IPS DF 6.9 (cell line): ENCODE measurements around the gene SERINC4.
"Not testable (repeated sequence)": the region's sequence is repeated elsewhere in the genome, so short reads cannot be mapped to it uniquely, and the experiment has no call there.

Experiments
- DNase-seq: peaks from one replicate; pipeline ENCODE4 v3.0.0-alpha.2; 2013; ENCODE audit warnings: low read depth, low spot score
- H3K27ac ChIP-seq: one replicate; pipeline ENCODE4 v1.5.1; 2013; ENCODE audit warnings: low read length, control low read depth
- H3K27me3 ChIP-seq: 2 replicates; pipeline ENCODE4 v1.6.1; 2013; ENCODE audit warnings: mild to moderate bottlenecking, low read length; ENCODE audit not compliant: control insufficient read depth, insufficient read depth
- H3K36me3 ChIP-seq: 2 replicates; pipeline ENCODE4 v1.6.1; 2013; ENCODE audit warnings: low read length; ENCODE audit not compliant: control insufficient read depth, insufficient read depth
- H3K4me1 ChIP-seq: 2 replicates; pipeline ENCODE4 v1.6.1; 2013; ENCODE audit warnings: low read length; ENCODE audit not compliant: control insufficient read depth, insufficient read depth
- H3K4me3 ChIP-seq: 2 replicates; pipeline ENCODE4 v1.5.1; 2013; ENCODE audit warnings: mild to moderate bottlenecking, low read length
- H3K9me3 ChIP-seq: 2 replicates; pipeline ENCODE4 v1.6.1; 2013; ENCODE audit warnings: low read length, inconsistent platforms; ENCODE audit not compliant: control insufficient read depth, insufficient read depth
- WGBS: extraction: QIAGEN DNeasy Blood & Tissue Kit; methylation state at CpG from one replicate; pipeline ENCODE4 v1.1.7; 2013; ENCODE audit warnings: mixed read lengths, missing lambda C conversion rate; ENCODE audit not compliant: insufficient read length, insufficient coverage; 5-methylcytosine and 5-hydroxymethylcytosine counted together

Gene SERINC4

GRCh38 chr15:43799945-43800285, at the start of gene SERINC4:
Gene SERINC4 (minus strand): TSS chr15:43800220. CDS start chr15:43799986, 234 bp downstream.
- Histone ChIP-seq H3K4me3 (peak within 1 kb of the TSS; percentile 56), H3K4me1 (peaks cover 10% of the 10 kb centered on the region; the same call in 1 of the 2 replicates), H3K27me3 (no peaks in the 10 kb centered on the region), H3K27ac (no peak within 1 kb of the TSS), H3K36me3 (peaks cover 17% of the 10 kb centered on the region; the same call in 1 of the 2 replicates), H3K9me3 (no peaks in the 10 kb centered on the region)
- no peak for DNase-seq
- no CpG with 5 or more reads among the region's 8 CpGs for WGBS

DNA sequence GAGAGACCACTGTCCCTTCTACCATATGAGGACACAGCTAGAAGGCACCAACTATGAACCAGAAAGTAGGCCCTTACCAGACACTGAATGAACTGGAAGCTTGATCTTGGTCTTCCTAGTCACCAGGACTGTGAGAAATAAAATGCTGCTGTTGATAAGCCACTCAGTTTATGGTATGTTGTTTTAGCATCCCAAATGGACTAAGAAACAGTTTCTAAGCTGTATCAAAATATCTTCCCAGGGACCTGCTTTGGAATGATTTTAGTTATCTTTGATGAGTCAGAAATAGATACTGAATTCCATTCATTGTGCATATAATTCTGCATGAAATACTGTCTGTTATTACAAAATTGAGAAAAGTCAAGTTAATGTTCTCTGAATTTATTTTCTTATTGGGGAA, 45.4 kb upstream of the SERINC4 start:
- no peaks in the 10 kb centered on the region; the same call in 1 of the 2 replicates for H3K36me3 ChIP-seq
- no peaks in the 10 kb centered on the region for H3K27me3 ChIP-seq
- H3K27ac ChIP-seq, result no peak overlapping the region
- no peaks in the 10 kb centered on the region; the same call in 1 of the 2 replicates for H3K4me1 ChIP-seq
- DNase-seq, result no peak
- no peaks in the 10 kb centered on the region for H3K9me3 ChIP-seq
- H3K4me3 ChIP-seq, result no peak overlapping the region

- WGBS, result no CpG with 5 or more reads among the region's 6 CpGs
- not testable (repeated sequence) for H3K27ac ChIP-seq, H3K4me3 ChIP-seq, DNase-seq, H3K4me1 ChIP-seq, H3K9me3 ChIP-seq, H3K36me3 ChIP-seq, H3K27me3 ChIP-seq
Measured at GRCh38 chr15:43832485-43832884, 32.5 kb upstream of the SERINC4 start.

GRCh38 chr15:43831519-43832052, 31.6 kb upstream of the SERINC4 start:
- H3K27me3 ChIP-seq, DNase-seq, H3K4me3 ChIP-seq, H3K9me3 ChIP-seq, H3K36me3 ChIP-seq, H3K4me1 ChIP-seq, H3K27ac ChIP-seq: not testable (repeated sequence)
- WGBS, result no CpG with 5 or more reads among the region's 14 CpGs

- not testable (repeated sequence) for H3K27me3 ChIP-seq, DNase-seq, H3K27ac ChIP-seq, H3K9me3 ChIP-seq, H3K4me3 ChIP-seq, H3K36me3 ChIP-seq, H3K4me1 ChIP-seq
- no CpG with 5 or more reads among the region's 9 CpGs for WGBS
Measured at GRCh38 chr15:43830691-43831275, 30.8 kb upstream of the SERINC4 start.

DNA sequence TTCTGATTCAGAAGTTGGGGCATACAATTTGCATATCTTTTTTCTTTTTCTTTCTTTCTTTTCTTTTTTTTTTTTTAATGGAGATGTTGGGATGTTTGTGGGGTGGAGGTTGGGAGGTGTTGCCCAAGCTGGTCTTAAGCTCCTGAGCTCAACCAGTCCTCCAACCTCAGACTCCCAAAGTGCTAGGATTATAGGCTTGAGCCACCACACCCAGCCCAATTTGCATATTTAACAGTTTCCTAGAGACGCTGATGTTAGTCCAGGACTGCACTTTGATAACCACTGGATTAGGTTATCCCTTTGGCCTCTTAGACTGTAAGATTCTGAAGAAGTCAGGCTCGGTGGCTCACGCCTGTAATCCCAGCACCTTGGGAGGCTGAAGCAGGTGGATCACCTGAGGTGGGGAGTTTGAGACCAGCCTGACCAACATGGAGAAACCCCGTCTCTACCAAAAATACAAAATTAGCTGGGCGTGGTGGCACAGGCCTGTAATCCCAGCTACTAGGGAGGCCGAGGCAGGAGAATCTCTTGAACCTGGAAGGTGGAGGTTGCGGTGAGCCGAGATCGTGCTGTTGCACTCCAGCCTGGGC, 30.0 kb upstream of the SERINC4 start:
- H3K4me1 ChIP-seq, H3K4me3 ChIP-seq, DNase-seq, H3K9me3 ChIP-seq, H3K27ac ChIP-seq, H3K27me3 ChIP-seq, H3K36me3 ChIP-seq: not testable (repeated sequence)
- WGBS, result no CpG with 5 or more reads among the region's 9 CpGs

DNA sequence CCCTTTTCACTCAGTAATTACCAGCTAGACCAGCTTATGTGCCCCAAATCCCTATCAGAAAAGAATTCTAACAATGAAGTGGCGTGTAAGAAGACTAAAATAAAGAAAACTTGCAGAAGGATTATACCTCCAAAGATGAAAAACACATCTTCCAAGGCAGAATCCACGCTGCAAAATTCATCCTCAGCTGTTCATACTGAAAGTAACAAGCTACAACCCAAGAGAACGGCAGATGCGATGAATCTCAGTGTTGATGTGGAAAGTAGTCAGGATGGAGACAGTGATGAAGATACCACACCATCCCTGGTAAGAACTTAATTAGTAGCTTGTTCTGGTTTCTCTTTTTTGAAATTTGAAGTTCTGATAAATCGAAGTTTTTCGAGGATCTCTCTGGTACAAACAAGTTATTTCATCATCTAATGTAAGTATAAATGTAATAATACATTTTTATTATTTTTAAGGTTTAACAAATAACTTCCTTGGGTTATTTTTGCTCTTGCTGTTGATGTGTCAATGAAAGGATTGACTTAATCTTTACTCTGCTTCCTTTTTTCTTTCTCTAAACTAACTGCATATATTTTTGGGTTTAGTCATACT, 28.1 kb upstream of the SERINC4 start:
- Histone ChIP-seq H3K27me3 (no peaks in the 10 kb centered on the region), H3K9me3 (no peaks in the 10 kb centered on the region), H3K4me3 (no peak overlapping the region), H3K4me1 (no peaks in the 10 kb centered on the region), H3K36me3 (0 out of 2 replicates have a peak, but pooled peaks cover 2% of the 10 kb centered on the region), H3K27ac (no peak overlapping the region)
- WGBS, result no CpG with 5 or more reads among the region's 6 CpGs
- DNase-seq, result no peak

DNA sequence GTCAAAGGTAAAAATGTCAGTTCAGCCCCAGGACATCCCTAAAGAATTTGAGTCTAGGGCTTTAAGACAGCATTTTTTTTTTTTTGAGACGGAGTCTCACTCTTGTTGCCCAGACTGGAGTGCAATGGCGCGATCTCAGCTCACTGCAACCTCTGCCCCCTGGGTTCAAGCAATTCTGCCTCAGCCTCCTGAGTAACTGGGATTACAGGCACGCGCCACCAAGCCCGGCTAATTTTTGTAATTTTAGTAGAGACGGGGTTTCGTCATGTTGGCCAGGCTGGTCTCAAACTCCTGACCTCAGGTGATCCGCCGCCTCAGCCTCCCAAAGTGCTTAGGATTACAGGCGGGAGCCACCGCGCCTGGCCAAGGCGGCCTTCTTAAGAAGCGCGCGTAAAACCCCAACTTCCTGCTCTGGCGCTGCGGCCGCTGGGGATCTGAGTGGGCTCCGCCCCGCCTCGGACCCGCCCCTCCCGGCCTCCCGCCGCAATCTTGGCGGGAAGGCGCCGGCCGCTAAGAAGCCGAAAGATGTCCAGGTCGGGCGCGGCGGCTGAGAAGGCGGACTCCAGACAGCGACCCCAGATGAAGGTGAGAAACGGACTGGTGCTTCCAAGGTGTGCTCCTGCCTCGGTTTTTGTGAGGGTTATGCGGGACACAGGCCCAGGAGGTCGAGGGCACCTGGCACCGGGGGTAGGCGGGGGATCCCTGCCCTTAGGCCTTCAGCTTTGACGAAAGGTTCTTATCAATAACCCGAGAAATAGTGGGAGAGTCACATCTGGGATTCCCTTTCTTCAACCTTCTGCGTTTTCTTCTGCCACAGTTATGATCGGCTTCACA, 26.7 kb upstream of the SERINC4 start, which contains the start of gene WDR76:
Gene WDR76, plus strand, starts transcription at position 495 of the 834 bp plus-strand sequence. Its CDS starts 31 bp downstream, at position 526.
- Histone ChIP-seq H3K27me3 (no peaks in the 10 kb centered on the region), H3K27ac (no peak within 1 kb of the TSS), H3K36me3 (0 out of 2 replicates have a peak, but pooled peaks cover 2% of the 10 kb centered on the region), H3K9me3 (no peaks in the 10 kb centered on the region), H3K4me3 (peak within 1 kb of the TSS; percentile 47; the same call in 1 of the 2 replicates), H3K4me1 (no peaks in the 10 kb centered on the region)
- no CpG with 5 or more reads among the region's 48 CpGs for whole genome bisulfite sequencing
- peak; percentile 47 for DNase-seq

GRCh38 chr15:43826029-43826507, 26.0 kb upstream of the SERINC4 start:
- WGBS, result no CpG with 5 or more reads among the region's 11 CpGs
- H3K27ac ChIP-seq, result no peak overlapping the region
- H3K9me3 ChIP-seq, result no peaks in the 10 kb centered on the region
- 0 out of 2 replicates have a peak, but pooled peaks cover 2% of the 10 kb centered on the region for H3K36me3 ChIP-seq
- DNase-seq, result no peak
- H3K4me3 ChIP-seq, result no peak overlapping the region
- H3K27me3 ChIP-seq, result no peaks in the 10 kb centered on the region
- H3K4me1 ChIP-seq, result no peaks in the 10 kb centered on the region

DNA sequence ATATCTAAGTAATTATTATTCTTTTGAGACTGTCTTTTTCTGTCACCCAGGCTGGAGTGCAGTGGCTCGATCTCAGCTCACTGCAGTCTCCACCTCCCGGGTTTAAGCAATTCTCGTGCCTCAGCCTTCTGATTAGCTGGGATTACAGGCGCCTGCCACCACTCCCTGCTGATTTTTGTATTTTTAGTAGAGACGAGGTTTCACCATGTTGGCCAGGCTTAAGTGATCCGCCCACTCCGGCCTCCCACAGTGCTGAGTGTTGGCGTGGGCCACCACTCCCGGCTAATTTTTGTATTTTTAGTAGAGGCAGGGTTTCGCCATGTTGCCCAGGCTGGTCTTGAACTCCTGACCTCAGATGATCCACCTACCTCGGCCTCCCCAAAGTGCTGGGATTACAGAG, 25.3 kb upstream of the SERINC4 start:
- H3K4me3 ChIP-seq, H3K27ac ChIP-seq, H3K9me3 ChIP-seq, H3K36me3 ChIP-seq, H3K4me1 ChIP-seq, H3K27me3 ChIP-seq, DNase-seq: not testable (repeated sequence)
- WGBS, result no CpG with 5 or more reads among the region's 11 CpGs
